Fibroblast of villous mesenchyme (primary cell): Measurements from ENCODE around the gene NXPH1. TPM values are rescaled to one million over a fixed set of nuclear protein-coding genes. Genes with fewer than 3 reads are reported as not detected.

Source experiments
- DNase-seq: peaks from one replicate; pipeline ENCODE4 v3.0.0-alpha.2; 2010; ENCODE audit warnings: low read depth
- H3K4me3 ChIP-seq: 2 replicates; pipeline ENCODE4 v1.5.1; 2011; ENCODE audit warnings: low read depth, mild to moderate bottlenecking, low read length
- CTCF ChIP-seq: IDR thresholded peaks from 2 replicates; pipeline ENCODE4 v1.5.1; 2012; ENCODE audit warnings: low read depth, mild to moderate bottlenecking, low read length; ENCODE audit not compliant: insufficient read depth
- total RNA-seq: library from RNA; depleted of rRNA; stranded (reverse); fragments of >200 nt; gene quantifications from 2 replicates; pipeline ENCODE4 v1.2.3, GENCODE V29; 2012

The NXPH1 gene
- total RNA-seq, 1 donor: not detected

- H3K4me3 ChIP-seq: no peak overlapping the region
- no peak for TF ChIP-seq CTCF
- no peak for DNase-seq
Measured at GRCh38 chr7:8638076-8638475, 204.7 kb downstream of the NXPH1 start.

- no peak for DNase-seq
- no peak overlapping the region for H3K4me3 ChIP-seq
- no peak for TF ChIP-seq CTCF
Measured at GRCh38 chr7:8639668-8640067, 206.3 kb downstream of the NXPH1 start.

GRCh38 chr7:8640671-8641070 lies 207.3 kb downstream of the NXPH1 start:
- no peak for TF ChIP-seq CTCF
- DNase-seq: no peak
- no peak overlapping the region for H3K4me3 ChIP-seq

DNA sequence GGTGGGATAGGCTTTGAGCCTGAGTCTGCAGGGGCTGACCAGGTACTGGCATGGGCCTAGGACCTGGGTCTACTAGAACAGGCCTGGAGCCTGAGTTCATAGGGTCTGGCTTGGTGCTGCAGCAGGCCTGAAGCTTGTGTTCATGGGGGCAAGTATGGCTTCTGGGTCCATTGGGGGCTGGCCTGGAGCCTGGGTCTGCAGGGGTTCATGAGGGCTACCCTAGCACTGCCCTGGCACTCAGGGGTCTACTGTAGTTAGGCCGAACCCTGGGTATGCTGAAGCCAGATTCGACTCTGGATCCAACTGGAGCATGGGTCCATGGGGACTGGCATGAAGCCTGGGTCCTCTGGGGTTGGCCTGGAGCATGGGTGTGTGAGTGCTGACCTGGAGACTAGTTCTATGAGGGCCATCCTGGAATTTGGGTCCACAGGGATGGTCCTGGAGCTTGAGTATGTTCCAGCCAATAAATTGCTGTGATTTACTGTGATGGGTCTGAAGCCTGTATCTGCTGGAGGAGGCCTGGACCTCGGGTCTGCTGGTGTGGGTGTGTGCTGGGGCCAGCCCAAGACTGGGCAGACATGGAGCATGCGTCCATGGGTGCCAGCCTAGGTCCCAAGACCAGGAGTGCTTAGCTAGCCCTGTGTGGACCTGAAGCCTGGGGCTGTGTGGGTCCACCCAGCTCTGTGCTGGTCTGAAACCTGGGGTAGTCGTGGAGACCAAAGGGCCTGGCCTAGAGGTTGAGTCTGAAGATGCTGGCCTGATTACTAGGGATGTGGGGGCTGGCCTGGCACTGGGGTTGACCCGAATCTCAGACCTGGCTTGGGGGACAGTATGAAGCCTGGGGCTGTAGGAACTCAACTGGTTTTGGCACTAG lies 235.5 kb downstream of the NXPH1 start:
- DNase-seq: no peak

DNA sequence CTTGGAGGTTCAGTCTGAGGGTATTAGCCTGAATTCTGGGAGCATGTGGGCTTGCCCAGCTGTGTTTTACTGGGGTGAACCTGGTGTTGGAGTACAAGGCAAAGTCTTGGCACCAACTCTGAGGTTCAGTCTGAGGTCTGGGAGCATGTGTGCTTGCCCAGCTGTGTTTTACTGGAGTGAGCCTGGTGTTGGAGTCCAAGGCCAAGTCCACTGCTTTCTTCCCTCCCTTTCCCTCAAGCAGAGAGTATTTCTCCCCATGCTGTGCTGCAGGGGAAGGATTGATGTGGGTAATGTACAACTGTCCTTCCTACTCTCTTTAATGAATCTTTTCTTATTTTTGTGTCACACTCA lies 236.1 kb downstream of the NXPH1 start:
- H3K4me3 ChIP-seq: no peak overlapping the region
- no peak for TF ChIP-seq CTCF

More for the DNA sequence above, 235.5 kb downstream of the NXPH1 start:
- no peak for TF ChIP-seq CTCF
- no peak overlapping the region for H3K4me3 ChIP-seq

GRCh38 chr7:8684426-8684825 lies 251.0 kb downstream of the NXPH1 start:
- TF ChIP-seq CTCF: no peak
- H3K4me3 ChIP-seq: no peak overlapping the region
- no peak for DNase-seq

More for the DNA sequence above, 236.1 kb downstream of the NXPH1 start:
- DNase-seq: no peak
